ENCODE measurements around the gene AFF3. TPM values are rescaled to one million over a fixed set of nuclear protein-coding genes. Genes with fewer than 3 reads are reported as not detected.

Gene AFF3
- total RNA-seq, 2 donors from 2014 or later, result 9.9 to 20.1 TPM

GRCh38 chr2:99496021-99496420 is 646.4 kb downstream of the AFF3 start:
- no peak overlapping the region for H3K4me3 ChIP-seq
- no peak for DNase-seq (ENCODE audit: low spot score)
- H3K27ac ChIP-seq, result no peak overlapping the region
- H3K4me1 ChIP-seq (ENCODE audit: control insufficient read depth in 1 of 2, low read depth in 2 of 2), result peaks cover 0 to 1% of the 10 kb centered on the region in 2 donors
- TF ChIP-seq CTCF (IDR thresholded peaks at IDR 0.05), result no peak
- H3K27me3 ChIP-seq (replicated peaks; ENCODE audit: insufficient read depth), result no peaks in the 10 kb centered on the region
- ATAC-seq (ENCODE audit: insufficient number of reproducible peaks, low FRiP score, low read depth), result no peak
- no peaks in the 10 kb centered on the region for H3K9me3 ChIP-seq
- no peaks in the 10 kb centered on the region for H3K36me3 ChIP-seq

Other genes starting within 250 kb of the AFF3 start
- 10 to 100 TPM in 1 of 2 donors, 1 to 10 TPM in 1; 7.0 to 17.4 TPM for gene LONRF2, start 179.9 kb upstream of the AFF3 start, total RNA-seq